HK-2 (cell line): Measurements from ENCODE around the gene FSTL1.

Experiments
- DNase-seq: peaks from one replicate; pipeline ENCODE4 v3.0.0-alpha.2; 2018; ENCODE audit not compliant: unreplicated experiment

The FSTL1 gene

GRCh38 chr3:120440001-120440703 lies 10.6 kb downstream of the FSTL1 start:
- no peak for DNase-seq

- no peak for DNase-seq
These were observed 12.0 kb downstream of the FSTL1 start for GRCh38 chr3:120438665-120439370.

GRCh38 chr3:120438216-120438615 lies 12.6 kb downstream of the FSTL1 start:
- DNase-seq = no peak

- DNase-seq = no peak
These were observed 13.2 kb downstream of the FSTL1 start for GRCh38 chr3:120437559-120437958.

GRCh38 chr3:120436523-120437050 lies 14.2 kb downstream of the FSTL1 start:
- DNase-seq = no peak

- DNase-seq = peak; percentile 33
These were observed 15.2 kb downstream of the FSTL1 start for GRCh38 chr3:120435621-120436020.

- DNase-seq = no peak
These were observed 17.0 kb downstream of the FSTL1 start for GRCh38 chr3:120433662-120434331.

- DNase-seq = no peak
These were observed 18.5 kb downstream of the FSTL1 start for GRCh38 chr3:120432150-120432860.

GRCh38 chr3:120429921-120430361 lies 20.9 kb downstream of the FSTL1 start:
- DNase-seq = no peak

- no peak for DNase-seq
These were observed 21.9 kb downstream of the FSTL1 start for GRCh38 chr3:120428924-120429323.

- no peak for DNase-seq
These were observed 23.6 kb downstream of the FSTL1 start for GRCh38 chr3:120427201-120427600.

GRCh38 chr3:120425572-120426250 lies 25.1 kb downstream of the FSTL1 start:
- no peak for DNase-seq

GRCh38 chr3:120424976-120425570 lies 25.7 kb downstream of the FSTL1 start:
- DNase-seq = no peak

GRCh38 chr3:120424506-120424905 lies 26.3 kb downstream of the FSTL1 start:
- no peak for DNase-seq

- DNase-seq = no peak
These were observed 27.4 kb downstream of the FSTL1 start for GRCh38 chr3:120423432-120423831.

- DNase-seq = no peak
These were observed 28.9 kb downstream of the FSTL1 start for GRCh38 chr3:120421926-120422325.

- no peak for DNase-seq
These were observed 29.8 kb downstream of the FSTL1 start for GRCh38 chr3:120420928-120421551.

GRCh38 chr3:120420360-120420759 lies 30.4 kb downstream of the FSTL1 start:
- no peak for DNase-seq

GRCh38 chr3:120419797-120420196 lies 31.0 kb downstream of the FSTL1 start:
- no peak for DNase-seq

GRCh38 chr3:120418866-120419490 lies 31.8 kb downstream of the FSTL1 start:
- DNase-seq = peak; percentile 51
